Activated gamma-delta T cell treated with anti-CD3 and anti-CD28 coated beads, Interleukin-2, amount 50 U/mL, for 16 hours (primary cell): ENCODE data around the gene PRRG4.
"Not testable (repeated sequence)": the region's sequence is repeated elsewhere in the genome, so short reads cannot be mapped to it uniquely, and the experiment has no call there.

ENCODE experiments used
- DNase-seq: peaks from one replicate; pipeline ENCODE4 v3.0.0-alpha.2; 2020; ENCODE audit warnings: low read depth

Gene PRRG4

DNA sequence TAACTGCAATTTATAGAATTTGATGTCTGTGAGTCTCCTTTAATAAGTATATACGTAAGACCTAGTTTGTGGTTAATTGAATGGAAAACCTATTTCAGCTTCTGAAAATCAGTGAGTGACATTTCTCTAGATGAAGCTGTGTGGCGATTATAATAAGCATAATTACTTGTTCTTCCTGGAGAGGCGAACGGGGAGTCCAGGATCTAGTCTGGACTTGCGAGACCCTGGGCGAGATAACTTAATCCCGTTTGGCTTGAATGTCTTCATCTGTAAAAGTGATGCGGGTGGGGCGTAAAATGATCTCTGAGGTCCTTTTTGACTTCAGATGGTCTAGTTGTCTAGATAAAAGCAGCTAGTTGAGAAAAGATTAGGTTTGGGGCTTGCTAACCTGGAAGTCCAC is 1.1 kb downstream of the PRRG4 start:
- DNase-seq, result no peak

- DNase-seq, result no peak
Observed at GRCh38 chr11:32831221-32831620, 1.5 kb downstream of the PRRG4 start.

DNA sequence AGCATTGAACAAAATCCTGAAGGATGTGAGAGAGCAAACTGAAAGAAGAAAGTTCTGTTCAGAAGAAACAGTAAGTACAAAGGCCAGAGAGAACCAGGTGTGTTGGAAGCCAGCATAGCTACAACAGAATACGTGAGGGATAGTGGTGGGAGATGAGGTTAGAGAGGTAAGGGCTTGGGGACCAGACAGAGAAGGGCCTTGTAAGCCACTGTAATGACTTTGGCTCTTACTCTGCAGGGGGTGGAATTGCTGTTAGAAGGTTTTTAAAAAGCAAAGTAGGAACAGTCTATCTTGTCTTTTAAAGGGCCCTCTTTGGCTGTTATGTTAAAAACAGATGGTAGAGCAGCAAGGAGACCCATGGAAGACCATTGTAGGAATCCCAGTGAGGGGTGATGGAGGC is 4.2 kb downstream of the PRRG4 start:
- DNase-seq, result no peak

GRCh38 chr11:32836946-32837345 is 7.2 kb downstream of the PRRG4 start:
- no peak for DNase-seq

- no peak for DNase-seq
Observed at GRCh38 chr11:32838505-32839274, 9.0 kb downstream of the PRRG4 start.

DNA sequence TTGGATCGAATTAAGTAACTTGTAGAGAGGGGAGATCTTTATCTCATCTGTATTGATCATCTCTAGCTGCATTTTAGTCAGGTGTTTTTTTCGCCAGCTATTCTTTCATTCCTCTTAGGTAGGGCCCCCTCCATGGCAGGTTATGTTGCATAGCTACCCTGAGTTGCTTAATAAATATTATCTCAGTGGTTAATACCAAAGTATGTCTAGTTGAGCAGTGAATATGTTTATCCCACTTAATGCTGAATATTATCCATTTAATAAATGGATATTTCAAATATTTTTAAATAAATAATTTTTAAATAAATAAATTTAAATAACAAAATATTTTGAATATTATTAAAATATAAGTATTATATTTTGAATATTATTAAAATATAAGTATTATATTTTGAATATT is 9.6 kb downstream of the PRRG4 start:
- no peak for DNase-seq

GRCh38 chr11:32840587-32840986 is 10.9 kb downstream of the PRRG4 start:
- DNase-seq, result no peak

DNA sequence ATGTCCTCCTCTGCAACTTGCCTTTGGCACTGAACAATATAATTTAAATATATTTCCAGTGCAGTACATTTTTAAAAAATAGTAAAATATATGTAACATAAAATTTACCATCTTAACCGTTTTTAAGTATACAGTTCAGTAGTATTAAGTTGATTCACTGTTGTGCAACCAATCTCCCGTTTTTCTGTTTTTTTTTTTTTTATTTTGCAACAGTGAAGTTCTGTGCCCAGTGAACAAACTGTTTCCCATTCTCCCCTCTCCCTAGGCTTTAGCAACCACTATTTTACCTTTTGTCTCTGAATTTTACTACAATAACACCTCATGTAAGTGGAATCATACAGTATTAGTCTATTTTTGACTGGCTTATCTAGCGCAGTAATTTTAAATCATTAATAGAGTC is 13.8 kb downstream of the PRRG4 start:
- DNase-seq, result no peak

DNA sequence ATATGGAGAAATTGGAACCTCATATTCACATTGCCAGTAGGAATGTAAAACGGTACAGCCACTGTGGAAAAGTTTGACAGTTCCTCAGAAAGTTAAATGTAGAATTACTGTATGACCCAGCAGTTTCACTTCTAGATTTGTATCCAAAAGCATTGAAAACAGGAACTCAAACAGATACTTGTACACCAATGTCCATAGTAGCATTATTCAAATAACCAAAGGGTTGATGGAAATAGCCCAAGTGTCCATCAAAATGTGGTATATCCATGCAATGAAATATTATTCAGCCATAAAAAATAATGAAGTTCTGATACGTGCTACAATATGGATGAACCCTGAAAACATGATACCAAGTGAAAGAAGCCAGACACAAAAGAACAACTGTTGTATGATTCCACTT is 17.8 kb downstream of the PRRG4 start:
- no peak for DNase-seq

DNA sequence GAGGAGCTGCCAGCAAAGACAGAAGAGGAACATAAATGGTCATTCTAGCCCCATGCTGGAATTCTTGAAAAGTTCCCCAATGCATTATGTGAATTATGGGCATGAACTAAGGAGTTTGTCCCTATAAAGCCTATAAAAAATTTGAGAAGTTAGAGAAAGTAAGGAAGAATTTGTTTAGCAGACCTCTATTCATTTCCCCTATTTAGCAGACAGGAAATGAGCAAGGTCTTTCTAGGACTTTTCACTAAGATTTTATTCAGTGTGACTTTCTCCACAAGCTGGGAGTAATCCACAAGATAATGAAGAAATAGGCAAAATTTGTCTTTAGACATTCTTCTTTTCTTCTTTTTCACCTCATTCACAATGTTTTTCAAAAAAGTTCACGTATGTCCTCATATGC is 20.0 kb downstream of the PRRG4 start:
- no peak for DNase-seq

DNA sequence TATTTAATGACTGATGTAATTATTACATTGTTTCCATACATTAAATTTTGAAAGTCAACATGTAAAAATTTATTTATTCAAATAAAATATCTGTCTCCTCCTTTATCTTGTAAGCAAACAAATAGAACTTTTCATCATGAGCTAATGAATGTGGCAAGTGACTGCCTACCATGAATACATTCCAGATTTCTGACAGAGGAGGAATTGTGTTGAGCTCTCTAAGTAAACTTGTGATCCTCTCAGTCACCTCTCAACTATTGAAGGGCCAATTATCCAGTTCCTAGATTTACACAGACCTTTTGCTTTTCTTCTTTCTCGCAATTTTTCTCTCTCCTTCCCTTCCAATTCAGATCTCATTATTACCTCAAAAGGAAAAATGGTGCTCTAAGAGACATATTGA is 21.5 kb downstream of the PRRG4 start:
- no peak for DNase-seq

DNA sequence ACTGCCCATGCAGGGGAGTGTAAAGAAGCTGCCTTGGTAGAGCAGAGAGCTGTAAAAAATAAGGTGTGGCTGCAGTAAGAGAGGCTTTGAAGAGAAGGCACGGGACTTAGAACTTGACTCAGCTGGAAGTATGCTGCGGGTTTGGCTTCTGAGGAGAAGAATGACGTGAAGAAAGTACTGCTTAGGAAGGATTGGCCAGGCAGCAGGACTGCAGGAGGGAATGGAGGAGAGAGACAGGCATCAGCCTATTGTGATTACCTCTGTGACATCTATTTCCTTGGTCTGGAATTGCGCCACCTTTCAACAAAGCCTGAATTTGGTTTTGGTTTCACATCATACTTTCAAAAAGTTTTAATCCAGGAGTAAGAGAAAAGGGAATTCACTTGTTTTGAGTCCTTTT is 22.5 kb downstream of the PRRG4 start:
- DNase-seq, result no peak

GRCh38 chr11:32855601-32856000 is 25.9 kb downstream of the PRRG4 start:
- DNase-seq, result no peak

DNA sequence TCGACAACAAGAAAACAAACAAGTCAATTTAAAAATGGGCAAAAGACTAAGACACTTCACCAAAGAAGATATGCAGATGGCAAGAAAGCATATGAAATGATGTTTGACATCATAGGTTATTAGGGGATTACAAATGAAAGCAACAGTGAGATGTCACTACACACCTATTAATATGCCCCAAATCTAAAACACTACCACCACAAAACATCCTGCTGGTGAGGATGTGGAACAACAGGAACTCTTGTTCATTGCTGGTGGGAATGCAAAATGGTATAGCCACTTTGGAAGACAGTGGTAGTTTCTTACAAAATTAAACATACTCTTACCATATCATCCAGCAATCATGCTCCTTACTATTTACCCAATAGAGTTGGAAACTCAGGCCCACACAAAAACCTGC is 29.0 kb downstream of the PRRG4 start:
- no peak for DNase-seq

DNA sequence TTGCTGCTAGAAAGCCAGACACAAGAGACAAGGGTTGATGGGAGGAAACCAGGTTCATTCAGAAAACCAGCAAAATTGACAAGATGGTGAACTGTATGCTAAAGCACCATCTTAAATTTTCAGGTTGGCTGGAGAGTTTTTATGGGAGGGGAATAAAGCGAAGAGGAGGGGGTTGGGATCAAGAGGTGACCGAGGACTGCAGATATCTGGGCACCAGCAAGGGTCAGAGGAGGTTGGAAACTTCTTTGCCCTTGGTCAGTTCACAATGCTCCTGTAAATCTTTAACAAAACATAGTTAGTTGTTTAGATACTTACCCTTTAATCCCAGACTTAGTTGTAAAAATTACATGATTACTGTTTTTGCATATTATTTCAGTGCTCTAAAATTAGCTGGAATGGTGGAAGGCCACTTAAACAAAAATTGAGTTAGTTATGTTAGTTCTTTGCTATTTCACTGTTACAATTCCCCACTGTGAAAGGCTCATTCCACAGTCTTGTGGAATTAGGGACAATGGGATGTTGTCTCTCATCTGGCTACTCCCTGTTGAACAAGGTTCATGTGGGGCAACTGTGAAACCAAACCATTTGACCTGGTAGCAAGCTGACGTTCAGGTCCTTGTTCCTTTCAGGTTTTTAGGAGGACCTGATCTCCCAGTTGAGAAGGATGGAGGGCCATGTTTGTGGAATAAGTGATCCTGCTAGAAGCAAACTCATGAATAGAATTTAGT is 32.3 kb downstream of the PRRG4 start:
- no peak for DNase-seq

GRCh38 chr11:32864555-32864954 is 34.8 kb downstream of the PRRG4 start:
- no peak for DNase-seq

GRCh38 chr11:32868752-32869151 is 39.0 kb downstream of the PRRG4 start:
- not testable (repeated sequence) for DNase-seq

GRCh38 chr11:32870676-32871075 is 40.9 kb downstream of the PRRG4 start:
- no peak for DNase-seq

DNA sequence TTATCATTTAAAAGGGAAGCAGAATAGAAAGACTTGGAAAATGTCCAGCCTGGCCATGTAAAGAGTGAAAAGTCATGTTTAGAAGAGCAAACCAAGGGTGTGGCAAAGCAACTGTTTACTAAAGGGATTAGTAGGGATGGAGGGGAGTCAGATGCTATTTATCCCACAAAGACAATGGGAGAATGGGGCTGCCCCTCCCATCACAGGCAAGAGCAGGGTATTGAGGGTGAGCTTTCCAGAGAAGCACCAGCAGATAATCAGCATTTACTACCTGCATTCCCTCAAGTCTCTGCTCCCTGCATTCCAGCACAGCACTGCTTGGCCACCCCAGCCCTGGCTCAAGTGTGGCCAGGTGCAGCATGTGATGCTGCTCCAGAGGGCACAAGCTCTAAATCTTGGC is 44.4 kb downstream of the PRRG4 start:
- DNase-seq, result no peak

DNA sequence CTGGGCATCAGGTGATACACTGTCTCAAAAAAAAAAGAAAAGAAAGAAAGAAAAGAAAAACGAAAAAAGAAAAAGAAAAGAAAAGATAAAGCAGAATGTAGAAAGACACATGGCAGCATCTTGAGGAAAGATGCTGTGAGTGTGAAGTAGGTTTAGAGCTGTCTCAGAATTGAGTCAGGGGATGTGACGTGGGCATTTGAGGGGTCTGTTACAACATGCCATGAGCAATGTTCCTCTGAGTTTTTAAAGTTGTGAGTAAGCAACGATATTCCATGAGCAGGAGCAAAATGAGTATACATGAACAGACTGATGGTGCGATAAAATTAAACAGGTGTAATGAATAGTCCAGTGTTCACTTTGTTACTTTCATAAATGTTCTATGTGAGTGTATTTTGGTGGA is 51.6 kb downstream of the PRRG4 start:
- no peak for DNase-seq

GRCh38 chr11:32883421-32883820 is 53.7 kb downstream of the PRRG4 start:
- no peak for DNase-seq

DNA sequence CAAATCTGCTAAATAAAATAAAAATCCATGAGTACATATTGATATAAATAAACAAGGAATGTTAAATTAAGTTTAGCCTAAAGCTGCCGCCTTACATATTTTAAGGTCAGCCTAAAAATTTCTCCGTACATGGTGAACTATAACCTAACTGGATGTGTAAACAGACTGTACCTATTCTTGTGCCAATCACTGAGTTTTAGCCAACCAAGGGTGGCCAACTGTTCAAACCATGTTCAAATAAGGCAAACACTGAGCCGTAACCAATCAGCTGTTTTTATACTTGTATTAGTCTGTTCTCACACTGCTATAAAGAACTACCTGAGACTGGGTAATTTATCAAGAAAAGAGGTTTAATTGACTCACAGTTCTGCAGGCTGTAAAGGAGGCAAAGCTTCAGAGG is 54.3 kb downstream of the PRRG4 start:
- no peak for DNase-seq

- DNase-seq, result no peak
Observed at GRCh38 chr11:32884770-32885384, 55.1 kb downstream of the PRRG4 start.
